ENCODE results near the gene OXT. TPM values are rescaled to one million over a fixed set of nuclear protein-coding genes. Genes with fewer than 3 reads are reported as not detected.

OXT gene
- total and polyA plus RNA-seq, 2 of the 13 experiments (the other 11 are each of a cell fraction or from before 2014, with no cell fraction given) = not detected

DNA sequence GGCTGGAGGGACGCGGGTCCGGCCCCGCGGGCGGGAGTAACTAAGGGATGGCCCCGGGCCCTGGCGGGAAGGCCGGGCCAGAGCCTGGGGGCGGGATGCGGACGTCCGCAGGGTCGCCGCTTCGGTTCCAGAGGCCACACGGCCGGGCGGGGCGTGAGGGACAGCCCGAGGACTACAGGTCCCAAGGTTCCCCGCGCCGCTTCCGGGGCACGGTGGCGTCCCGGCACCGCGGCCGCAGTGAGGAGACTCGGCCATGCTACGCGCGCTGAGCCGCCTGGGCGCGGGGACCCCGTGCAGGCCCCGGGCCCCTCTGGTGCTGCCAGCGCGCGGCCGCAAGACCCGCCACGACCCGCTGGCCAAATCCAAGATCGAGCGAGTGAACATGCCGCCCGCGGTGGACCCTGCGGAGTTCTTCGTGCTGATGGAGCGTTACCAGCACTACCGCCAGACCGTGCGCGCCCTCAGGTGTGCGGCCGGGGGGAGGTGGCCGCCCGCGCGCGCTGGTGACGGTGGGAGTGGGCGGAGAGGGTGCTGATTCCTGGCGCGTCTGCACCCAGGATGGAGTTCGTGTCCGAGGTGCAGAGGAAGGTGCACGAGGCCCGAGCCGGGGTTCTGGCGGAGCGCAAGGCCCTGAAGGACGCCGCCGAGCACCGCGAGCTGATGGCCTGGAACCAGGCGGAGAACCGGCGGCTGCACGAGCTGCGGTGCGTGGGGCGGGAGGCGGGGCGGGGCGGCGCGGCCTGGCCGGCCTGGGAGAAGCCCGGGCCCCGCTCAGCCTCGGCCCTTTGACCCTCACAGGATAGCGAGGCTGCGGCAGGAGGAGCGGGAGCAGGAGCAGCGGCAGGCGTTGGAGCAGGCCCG lies 25.4 kb upstream of the OXT start, which contains the start of gene MRPS26 (continued):
- TF ChIP-seq DZIP1 (CRISPR knock-in tag; IDR thresholded peaks at IDR 0.05) (peak; percentile 67; the same call in 1 of the 2 replicates), ZKSCAN1 (IDR thresholded peaks at IDR 0.05; ENCODE audit: low read length) (peak; percentile 18; the same call in 1 of the 2 replicates), AGO1 (IDR thresholded peaks at IDR 0.05; ENCODE audit: low read depth, low read length, poor library complexity, severe bottlenecking) (peak; percentile 80), TMF1 (CRISPR knock-in tag; IDR thresholded peaks at IDR 0.05; ENCODE audit: low read depth) (no peak; the same call in 1 of the 2 replicates), ZNF10 (CRISPR knock-in tag; IDR thresholded peaks at IDR 0.05; ENCODE audit: borderline replicate concordance, low read depth) (peak; percentile 88; the same call in 1 of the 2 replicates), DPF2 (CRISPR knock-in tag; IDR thresholded peaks at IDR 0.05; ENCODE audit: borderline replicate concordance, low read depth) (no peak), IRF2 (CRISPR knock-in tag; IDR thresholded peaks at IDR 0.05) (peak; percentile 89), MAFF (IDR thresholded peaks at IDR 0.05; ENCODE audit: low read depth, low read length) (no peak), RBM39 (IDR thresholded peaks at IDR 0.05; ENCODE audit: low read depth, low read length, poor library complexity, severe bottlenecking) (peak; percentile 95), MAF1 (CRISPR knock-in tag; IDR thresholded peaks at IDR 0.05; ENCODE audit: borderline replicate concordance) (peak; percentile 38; the same call in 1 of the 2 replicates), ZNF451 (CRISPR knock-in tag; IDR thresholded peaks at IDR 0.05) (peak; percentile 90; the same call in 1 of the 2 replicates), ZNF101 (CRISPR knock-in tag; IDR thresholded peaks at IDR 0.05; ENCODE audit: borderline replicate concordance, low read depth) (peak; percentile 86; the same call in 1 of the 2 replicates)
- TF ChIP-seq, protein P1, sequence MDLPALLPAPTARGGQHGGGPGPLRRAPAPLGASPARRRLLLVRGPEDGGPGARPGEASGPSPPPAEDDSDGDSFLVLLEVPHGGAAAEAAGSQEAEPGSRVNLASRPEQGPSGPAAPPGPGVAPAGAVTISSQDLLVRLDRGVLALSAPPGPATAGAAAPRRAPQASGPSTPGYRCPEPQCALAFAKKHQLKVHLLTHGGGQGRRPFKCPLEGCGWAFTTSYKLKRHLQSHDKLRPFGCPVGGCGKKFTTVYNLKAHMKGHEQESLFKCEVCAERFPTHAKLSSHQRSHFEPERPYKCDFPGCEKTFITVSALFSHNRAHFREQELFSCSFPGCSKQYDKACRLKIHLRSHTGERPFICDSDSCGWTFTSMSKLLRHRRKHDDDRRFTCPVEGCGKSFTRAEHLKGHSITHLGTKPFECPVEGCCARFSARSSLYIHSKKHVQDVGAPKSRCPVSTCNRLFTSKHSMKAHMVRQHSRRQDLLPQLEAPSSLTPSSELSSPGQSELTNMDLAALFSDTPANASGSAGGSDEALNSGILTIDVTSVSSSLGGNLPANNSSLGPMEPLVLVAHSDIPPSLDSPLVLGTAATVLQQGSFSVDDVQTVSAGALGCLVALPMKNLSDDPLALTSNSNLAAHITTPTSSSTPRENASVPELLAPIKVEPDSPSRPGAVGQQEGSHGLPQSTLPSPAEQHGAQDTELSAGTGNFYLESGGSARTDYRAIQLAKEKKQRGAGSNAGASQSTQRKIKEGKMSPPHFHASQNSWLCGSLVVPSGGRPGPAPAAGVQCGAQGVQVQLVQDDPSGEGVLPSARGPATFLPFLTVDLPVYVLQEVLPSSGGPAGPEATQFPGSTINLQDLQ (CRISPR knock-in tag; IDR thresholded peaks at IDR 0.05) = peak; percentile 48; the same call in 1 of the 2 replicates
- TF ChIP-seq, protein P2, sequence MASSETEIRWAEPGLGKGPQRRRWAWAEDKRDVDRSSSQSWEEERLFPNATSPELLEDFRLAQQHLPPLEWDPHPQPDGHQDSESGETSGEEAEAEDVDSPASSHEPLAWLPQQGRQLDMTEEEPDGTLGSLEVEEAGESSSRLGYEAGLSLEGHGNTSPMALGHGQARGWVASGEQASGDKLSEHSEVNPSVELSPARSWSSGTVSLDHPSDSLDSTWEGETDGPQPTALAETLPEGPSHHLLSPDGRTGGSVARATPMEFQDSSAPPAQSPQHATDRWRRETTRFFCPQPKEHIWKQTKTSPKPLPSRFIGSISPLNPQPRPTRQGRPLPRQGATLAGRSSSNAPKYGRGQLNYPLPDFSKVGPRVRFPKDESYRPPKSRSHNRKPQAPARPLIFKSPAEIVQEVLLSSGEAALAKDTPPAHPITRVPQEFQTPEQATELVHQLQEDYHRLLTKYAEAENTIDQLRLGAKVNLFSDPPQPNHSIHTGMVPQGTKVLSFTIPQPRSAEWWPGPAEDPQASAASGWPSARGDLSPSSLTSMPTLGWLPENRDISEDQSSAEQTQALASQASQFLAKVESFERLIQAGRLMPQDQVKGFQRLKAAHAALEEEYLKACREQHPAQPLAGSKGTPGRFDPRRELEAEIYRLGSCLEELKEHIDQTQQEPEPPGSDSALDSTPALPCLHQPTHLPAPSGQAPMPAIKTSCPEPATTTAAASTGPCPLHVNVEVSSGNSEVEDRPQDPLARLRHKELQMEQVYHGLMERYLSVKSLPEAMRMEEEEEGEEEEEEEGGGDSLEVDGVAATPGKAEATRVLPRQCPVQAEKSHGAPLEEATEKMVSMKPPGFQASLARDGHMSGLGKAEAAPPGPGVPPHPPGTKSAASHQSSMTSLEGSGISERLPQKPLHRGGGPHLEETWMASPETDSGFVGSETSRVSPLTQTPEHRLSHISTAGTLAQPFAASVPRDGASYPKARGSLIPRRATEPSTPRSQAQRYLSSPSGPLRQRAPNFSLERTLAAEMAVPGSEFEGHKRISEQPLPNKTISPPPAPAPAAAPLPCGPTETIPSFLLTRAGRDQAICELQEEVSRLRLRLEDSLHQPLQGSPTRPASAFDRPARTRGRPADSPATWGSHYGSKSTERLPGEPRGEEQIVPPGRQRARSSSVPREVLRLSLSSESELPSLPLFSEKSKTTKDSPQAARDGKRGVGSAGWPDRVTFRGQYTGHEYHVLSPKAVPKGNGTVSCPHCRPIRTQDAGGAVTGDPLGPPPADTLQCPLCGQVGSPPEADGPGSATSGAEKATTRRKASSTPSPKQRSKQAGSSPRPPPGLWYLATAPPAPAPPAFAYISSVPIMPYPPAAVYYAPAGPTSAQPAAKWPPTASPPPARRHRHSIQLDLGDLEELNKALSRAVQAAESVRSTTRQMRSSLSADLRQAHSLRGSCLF (CRISPR knock-in tag; IDR thresholded peaks at IDR 0.05; ENCODE audit: borderline replicate concordance) = no peak; the same call in 1 of the 2 replicates
- TF ChIP-seq, protein P3, sequence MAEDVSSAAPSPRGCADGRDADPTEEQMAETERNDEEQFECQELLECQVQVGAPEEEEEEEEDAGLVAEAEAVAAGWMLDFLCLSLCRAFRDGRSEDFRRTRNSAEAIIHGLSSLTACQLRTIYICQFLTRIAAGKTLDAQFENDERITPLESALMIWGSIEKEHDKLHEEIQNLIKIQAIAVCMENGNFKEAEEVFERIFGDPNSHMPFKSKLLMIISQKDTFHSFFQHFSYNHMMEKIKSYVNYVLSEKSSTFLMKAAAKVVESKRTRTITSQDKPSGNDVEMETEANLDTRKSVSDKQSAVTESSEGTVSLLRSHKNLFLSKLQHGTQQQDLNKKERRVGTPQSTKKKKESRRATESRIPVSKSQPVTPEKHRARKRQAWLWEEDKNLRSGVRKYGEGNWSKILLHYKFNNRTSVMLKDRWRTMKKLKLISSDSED (CRISPR knock-in tag; IDR thresholded peaks at IDR 0.05) = peak; percentile 93
